HG03103 (cell line): Measurements from ENCODE around the gene ZNF423.
A peak's percentile ranks its signal among the peaks of the same experiment; 100 is the strongest.
"Not testable (repeated sequence)": the region's sequence is repeated elsewhere in the genome, so short reads cannot be mapped to it uniquely, and the experiment has no call there.

ENCODE experiments used
- ATAC-seq: cut with Tn5 transposase; IDR thresholded peaks from one replicate; pipeline ENCODE4 v1.9.1; 2021; ENCODE audit warnings: low read depth; ENCODE audit not compliant: unreplicated experiment

Gene ZNF423

DNA sequence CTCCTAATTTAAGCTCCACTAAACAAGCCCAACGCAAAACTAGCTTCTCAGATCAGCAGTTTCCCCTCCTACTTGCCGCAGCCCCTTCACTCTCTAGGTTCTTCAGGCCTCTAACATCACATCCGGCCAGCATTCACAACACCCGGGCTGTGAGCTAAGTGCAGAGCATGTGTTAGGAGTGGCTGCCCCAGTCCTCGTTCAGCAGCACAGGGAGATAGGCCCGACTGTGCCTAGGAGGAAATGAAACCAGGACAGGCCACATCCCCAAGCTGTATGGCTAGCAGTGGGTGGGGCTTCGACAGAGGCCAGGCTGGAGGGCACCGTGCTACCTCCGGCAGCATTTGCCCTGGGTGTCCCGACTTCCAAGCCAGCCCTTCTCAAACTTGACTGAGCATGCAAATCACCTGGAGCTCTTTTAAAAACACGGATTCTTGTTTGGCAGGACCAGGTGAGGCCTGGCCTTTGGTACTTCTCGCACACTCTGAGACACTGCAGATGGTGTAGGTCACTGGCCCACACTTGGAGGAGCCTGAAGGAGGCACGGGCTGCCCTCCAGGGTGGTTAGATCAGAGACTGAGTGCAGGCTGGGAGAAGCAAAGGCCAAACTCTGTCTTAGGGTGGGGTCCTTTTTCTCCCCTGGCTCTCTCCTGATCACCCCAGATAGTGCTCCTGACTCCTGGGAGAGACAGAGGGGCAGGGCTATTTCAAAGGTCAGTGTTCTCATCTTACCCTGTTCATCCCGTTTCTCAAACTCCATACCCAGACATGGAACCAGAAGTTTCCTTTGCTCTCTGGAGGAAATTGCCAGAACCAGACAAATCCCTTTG is 280.4 kb downstream of the ZNF423 start:
- ATAC-seq, result peak; percentile 99

DNA sequence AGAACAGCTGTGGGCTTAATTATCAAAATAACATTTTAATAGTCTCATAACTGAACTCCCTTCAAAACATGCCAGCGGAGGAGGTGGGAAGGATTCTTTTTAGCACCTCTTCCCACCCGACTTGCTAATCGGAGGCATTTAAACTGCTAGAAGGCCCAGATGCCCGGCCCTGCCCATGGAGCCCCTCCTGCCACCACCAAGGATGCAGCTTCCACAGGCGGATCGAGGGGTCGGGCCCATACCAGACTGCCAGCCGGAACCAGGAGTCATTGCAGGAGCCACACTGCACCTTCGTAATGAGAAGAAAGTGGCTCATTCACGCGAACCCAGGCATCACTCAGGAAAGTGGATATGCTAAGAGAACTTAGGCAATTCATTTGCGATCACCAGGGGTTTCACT is 281.1 kb downstream of the ZNF423 start:
- no peak for ATAC-seq

DNA sequence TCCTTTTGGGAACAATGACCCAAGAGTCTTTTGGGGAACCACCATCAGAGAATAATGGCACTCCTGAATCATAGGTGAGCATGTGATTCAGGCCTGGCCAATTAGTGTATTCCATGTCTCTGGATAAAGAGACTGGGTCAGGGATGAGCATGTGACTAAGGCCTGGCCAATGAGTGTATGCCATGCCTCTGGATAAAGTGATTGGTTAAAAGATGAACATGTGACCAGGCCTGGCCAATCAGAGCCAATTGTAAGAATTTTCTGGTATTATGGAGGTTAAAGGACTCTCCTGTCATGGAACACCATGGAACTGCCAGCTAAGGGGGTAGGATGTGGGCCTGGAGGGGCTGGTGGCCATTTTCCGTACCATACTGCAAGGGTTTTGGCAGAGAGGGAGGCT is 288.0 kb downstream of the ZNF423 start:
- no peak for ATAC-seq

DNA sequence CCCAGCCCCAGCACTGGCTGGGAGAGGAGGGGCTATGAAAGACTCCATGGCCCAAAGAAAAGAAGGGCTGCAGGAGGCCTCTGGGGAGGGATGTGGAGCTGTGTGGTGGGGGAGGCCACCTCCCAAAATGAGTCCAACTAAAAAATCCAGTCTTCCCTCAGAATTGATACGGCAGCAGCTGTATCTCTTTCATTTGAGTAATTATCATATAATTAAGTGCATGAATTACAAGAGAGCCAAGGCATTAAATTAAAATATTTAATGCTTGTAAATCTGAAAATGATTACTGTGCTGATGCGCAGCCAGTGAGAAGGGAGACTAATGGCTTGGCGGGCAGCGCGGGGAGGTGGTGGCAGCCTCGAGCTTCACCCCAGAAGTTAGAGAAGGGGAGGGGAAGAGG is 289.5 kb downstream of the ZNF423 start:
- no peak for ATAC-seq

DNA sequence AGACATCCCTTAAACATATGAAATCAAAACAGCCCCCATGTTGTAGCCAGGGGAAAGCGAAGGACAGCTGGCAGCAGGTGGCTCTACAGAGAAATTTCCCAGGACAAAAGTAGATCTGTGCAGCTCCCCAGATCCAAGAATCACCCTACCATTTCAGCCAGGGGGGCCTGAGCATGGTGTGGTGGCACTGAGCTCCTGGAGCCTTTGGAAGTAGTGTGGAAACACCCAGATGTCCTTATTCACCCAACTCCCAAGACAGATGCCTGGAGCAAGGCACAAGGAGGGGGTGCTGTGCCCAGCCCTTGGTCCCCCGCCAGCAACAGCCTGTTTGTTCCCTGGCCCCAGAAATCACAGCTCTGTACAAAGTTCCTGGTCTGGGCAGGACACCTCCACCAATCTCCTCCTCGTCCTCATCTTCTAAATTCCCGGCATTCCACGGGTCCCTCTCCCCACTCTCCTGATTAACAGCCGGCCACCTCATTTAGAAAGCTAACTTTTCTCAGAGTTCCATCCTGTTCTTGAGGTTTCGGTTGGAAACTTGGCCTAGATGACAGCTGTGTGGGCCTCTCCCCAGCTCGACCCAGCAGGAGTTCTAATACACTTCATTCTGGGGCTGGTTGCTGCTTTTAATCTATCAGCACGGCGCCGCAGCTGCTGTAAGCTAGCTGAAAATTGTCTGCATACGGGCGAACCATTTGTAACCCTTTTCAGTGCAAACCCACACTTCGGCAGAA is 291.2 kb downstream of the ZNF423 start:
- no peak for ATAC-seq

DNA sequence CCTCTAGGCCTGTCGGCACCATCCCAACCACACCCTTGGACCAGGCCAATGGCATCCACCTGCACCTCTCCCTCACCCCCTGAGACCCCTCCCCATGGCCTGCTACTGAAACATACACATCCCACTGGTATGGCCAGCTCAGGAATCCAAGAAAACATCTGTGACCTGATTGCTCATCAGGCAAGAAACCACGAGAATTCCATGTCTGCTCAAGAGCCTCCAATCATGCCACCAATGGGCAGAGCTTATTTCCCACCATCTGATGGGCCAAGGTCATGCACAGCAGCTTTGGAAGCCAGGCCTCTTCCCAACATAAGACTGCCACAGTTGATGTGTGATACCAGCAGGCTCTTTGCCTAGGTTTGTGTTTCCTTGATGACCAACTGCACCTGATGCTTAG is 292.2 kb downstream of the ZNF423 start:
- ATAC-seq, result no peak

DNA sequence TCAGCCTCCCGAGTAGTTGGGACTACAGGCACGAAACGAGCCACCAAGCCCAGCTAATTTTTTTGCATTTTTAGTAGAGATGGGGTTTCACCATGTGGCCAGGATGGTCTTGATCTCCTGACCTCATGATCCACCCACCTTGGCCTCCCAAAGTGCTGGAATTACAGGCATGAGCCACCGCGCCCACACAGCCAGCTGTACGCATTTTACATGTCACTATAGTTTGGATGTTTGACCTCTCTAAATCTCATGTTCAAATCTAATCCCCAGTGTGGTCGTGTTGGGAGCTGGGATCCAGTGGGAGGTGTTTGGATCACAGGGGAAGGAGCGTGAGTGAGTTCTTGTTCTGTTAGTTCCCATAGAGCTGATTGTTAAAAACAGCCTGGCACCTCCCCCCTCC is 293.0 kb downstream of the ZNF423 start:
- ATAC-seq, result not testable (repeated sequence)

DNA sequence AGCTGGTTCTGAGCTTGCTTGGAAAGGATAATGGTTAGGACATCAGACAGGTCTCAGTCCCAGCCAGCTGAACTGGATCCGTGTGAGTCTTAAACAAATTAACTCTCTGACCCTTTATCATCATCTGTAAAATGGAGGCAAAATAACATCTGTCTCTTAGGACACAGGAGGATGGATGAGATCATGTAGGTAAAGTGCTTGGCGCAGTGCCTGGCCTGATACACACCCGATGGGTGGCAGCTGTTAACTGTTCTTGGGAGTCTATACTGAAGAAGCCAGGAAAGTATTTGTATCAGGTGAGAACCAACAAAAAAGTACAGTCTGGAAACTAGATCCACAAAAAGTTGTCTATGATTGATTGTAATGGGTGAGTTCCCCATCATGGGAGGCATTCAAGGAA is 293.7 kb downstream of the ZNF423 start:
- no peak for ATAC-seq

DNA sequence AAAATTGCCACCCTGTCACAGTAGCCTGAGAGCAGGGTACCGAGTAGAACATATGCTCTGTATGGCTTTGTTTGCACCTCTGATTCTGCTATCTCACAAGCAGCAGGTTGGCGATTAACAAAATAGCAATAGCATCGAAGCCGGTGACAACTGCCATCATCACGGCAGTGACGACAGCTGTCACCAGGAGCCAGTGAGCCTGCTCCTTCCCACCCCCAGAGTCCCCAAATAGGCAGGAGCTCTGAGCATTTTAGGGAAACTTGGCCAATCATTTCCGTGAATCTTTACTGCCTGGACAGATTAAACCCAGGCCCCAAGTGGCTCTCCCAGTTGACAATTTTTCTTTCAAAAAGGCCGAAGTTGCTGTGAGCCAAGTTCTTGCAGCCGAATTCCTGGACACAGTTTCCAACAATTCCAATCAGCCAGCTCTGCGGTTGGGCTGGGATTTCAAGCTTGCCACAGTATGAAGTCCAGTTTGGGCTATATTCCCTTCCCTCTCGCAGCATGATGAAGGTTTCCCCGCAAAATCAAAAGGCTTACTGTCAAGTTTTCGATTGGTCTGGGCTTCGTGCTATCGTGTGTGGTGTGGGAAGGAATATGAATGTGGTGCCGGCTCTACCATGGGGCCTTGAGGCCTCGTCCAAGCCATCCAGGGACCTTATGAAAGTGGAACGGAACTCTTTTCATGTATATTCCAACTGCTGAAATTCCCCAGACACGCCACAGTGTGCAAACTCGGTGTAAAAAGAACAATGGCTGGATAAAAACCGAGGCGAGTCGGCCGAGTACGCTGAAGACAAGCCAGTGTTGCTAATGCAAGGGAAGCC is 295.7 kb downstream of the ZNF423 start:
- ATAC-seq, result no peak

DNA sequence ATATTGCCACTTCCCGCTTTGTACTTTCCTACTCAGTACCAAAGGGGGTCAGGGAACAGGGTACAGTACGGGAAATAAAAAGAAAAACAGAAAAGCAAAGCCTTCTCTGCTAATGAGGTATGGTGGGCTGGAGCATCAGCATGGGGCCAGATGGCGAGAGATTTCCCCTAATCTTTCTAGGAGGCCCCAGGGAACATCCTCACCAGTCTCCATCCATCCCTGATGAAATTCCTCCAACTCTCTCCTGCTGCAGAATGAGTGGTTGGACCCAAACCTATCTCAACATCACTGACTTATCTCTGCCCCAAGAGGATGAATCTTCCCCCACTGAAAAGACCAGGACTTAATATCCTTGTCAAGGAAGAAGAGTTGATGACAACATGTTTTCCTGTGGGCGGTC is 296.7 kb downstream of the ZNF423 start:
- ATAC-seq, result no peak

DNA sequence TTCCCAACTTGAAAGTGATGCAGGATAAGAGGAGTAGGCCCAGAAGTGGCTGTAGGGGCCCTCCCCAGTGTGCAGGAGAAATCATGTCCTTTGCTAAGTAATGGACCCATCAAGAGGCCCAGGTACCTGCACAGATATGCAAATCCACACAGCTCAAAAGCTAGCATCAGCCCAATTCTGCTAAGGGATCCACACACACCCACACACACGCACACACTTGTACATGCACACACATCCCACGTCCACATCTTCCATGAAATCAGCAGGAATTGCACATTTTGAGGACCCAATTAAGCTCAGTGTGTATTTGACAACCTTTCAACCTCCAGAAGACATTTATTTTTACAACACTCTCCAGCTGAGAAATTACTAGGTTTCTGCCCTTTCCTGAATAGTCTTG is 297.5 kb downstream of the ZNF423 start:
- ATAC-seq, result no peak

DNA sequence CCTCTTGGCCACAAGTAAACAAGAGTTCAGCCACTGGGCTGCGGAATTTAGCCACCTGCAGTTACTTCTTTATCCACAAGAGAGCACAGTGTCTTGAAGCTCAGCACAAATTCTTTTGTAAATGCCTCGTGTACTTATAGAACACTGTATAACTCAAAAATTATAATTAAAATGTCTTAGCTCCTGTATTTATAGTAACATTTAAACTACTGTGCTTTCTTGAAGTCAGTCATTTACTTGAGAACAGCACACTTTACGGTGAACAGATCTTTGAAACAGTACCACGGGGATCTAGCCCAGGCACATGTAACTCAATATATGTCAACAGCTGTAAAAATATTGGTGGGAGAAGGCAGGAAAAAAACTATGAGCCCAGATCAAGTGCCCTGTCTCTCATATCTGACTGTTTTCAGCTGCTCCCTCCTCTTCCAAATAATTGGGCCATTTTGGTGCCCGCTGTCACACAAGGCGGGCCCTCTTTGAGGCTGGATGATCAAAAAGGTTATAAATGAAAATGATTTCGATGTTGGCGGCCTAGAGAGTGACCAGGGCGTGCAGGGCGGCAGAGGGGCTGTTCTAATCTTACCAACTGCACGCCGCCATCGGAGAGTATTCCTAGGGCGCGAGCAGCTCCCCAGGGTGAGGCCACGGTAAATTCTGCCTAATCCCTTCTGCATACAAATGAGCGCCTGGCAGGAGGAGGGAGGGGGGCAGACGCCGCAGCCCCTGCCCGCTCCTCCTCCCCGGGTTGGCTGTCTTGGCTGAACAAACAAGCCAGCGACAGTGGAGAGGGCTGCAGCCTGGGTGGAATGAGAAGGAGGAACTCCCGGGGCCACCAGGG is 299.1 kb downstream of the ZNF423 start:
- ATAC-seq, result no peak

DNA sequence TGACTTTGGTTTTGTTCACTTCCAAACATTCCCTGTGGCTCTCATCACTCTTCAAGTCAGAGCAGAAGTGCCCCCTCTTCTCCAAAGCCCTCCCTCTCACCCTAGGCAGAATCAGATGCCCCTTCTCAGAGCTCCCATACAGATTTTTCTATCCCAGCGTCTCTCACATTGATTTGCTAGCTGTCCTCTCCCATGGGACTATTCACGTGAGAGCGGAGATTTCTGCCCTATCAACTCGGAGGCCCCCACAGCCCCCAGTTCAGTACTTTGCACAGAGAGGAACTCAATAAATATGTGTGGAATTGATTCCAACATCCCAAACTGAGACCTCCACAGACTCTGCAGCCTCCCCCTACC is 299.7 kb downstream of the ZNF423 start:
- ATAC-seq, result no peak

DNA sequence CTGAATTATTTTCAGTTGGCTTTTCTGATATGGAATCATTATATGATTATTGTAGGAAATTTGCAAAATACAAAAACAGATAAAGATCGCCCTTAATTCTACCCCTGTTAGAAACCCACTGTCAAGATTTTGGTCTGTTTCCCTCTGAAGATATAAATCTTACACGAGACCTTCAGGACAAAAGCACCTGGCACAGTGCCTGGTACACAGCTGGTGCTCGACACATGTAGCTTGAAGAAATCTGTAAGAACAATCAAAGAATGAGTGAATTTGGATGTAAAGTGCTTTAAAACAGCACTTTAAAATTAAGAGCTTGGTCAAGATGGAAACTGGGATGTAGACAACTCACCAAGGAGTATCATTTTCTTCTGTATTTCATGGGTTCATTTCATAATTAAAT is 301.2 kb downstream of the ZNF423 start:
- ATAC-seq, result no peak

DNA sequence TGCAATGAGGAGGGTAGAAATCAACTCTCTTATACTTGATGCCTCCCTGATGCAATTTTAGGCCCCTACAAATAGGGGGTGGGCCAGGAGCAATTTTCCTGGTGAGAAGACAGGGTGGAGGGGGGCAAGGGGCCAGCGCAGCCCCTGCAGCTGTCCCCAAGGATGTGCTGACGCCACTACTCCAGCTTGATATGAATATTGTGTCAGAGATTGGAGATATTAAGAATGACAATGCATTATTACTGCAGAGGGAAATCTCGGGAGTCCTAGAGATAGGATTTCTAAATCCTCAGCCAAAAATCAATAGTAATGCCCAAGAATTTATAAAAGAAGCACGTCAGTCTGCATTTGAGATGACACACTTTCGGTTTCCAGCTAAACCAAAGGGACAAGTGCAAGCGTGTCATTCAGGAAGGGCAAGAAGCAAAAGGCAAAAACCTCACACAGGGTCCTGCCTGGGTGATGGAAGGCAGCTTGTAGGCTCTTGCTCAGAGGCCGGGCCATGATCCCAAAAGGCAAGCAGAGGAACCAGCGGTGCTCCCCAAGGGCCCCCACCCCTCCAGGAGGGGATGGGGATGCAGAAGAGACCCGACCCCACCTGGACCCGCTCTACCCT is 303.5 kb downstream of the ZNF423 start:
- no peak for ATAC-seq

DNA sequence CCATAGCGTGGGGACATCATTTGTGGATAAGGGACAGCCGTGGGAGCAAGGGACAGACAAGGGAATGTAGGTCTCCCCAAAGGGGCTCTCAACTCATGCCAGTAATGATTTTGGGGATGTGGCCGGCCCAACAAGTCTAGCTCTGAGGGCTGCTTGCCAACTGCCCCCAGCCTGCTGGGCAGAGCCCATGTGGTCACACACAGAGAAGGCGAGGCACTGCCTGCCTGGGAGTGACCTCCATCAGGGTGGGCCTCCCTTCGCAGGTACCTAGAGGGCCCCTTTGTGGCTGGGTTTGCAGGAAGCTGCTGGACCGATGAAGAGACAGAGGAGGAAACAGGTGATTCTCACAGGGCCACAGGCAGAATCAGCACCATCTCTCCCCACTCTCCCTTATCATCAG is 305.2 kb downstream of the ZNF423 start:
- no peak for ATAC-seq

DNA sequence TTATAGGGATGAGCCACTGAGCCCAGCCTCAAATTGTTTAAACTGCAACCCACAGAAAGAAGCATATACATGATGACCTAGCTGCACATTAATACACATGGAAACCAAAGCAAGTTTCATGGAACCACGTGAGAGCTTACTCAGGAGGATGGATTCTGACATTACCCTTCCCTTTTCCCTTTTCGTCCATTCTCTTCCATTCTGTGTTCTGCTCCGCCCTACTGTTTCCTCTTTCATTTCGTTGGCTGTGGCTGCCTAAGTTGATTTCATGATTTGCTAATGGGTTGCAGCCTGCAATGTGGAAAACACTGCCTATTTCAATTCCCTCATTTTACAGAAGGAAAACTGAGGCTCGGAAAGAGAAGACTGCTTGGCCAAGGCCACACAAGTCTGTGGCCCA is 305.8 kb downstream of the ZNF423 start:
- no peak for ATAC-seq

DNA sequence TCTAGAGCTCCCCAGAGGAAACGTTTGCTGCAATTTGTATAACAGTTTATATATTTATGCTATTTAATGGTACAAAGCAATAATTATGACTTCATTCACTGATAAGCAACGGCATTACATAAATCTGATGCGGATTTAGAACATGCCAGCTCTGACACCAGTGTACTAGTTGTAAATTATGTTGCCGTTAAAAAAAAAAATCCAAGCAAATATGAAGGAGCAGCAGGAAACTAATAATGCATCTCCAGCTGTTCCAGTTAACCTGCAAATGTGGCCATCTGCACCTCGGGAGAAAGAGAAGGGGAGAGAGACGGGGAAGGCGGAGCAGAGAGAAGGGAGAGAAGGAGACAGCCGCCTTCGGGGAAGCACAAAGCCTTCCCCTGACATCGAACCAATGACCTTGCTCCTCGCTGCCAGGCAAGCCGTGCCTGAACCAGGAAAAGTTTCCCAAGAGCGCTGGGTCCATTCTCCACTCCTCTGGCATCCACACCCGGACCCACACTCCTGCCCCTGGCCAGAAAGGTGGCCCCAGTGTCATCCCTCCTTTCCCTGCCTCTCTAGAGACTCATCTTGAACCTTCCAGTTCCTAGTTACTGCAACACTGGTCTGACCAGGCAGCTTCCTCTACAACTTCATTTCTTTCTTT is 307.5 kb downstream of the ZNF423 start:
- ATAC-seq, result no peak

DNA sequence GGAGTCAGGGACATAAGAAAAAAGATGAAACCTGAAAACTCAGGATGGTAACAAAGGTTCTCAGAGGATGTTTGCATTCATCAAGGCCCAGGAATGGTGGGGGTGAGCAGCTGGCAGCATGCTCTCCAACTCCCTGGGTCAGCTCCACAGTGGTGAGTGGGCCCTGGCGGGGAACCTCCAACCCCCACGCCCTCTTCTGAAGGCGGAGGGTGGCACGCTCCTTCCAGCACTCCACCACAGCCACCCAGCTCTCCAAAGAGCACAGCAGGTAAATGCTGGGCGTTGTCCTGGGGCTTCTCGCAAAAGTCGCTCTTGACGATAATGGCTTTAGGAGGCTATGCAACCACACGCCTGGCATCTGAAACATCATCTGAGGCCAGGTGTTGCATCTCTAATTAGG is 308.5 kb downstream of the ZNF423 start:
- ATAC-seq, result no peak

DNA sequence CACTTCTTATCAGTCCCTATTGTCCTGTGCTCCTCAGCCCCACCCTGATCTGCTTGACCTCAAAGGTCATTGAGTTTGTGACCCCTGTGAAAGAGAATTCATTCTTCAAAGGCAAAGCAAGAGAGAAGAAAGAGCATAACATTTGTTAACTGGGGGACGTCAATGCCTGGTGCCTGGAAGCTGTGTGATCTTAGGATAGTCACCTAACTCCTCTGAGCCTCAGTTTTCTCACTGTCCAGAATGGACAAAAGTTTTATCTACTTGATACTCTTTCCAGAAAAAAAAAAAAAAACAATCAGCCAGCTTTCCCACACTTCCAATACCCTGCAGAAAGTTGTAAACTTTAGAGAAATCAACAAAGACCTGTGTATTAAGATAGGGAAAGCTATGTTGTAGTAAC is 309.2 kb downstream of the ZNF423 start:
- ATAC-seq, result no peak
